SK-N-SH (cell line): ENCODE measurements around the gene S1PR2.

Source experiments
- CTCF ChIP-seq: fragments of 200-600 bp; sonication (generic); IDR thresholded peaks from 2 replicates; pipeline ENCODE4 v1.6.1; 2017; ENCODE audit warnings: antibody characterized with exemption, mild to moderate bottlenecking, moderate library complexity
- FOXM1 ChIP-seq: IDR thresholded peaks from 2 replicates; pipeline ENCODE4 v1.4.0; 2012; ENCODE audit warnings: low read depth, mild to moderate bottlenecking
- IRF3 ChIP-seq: fragments of 150-350 bp; IDR thresholded peaks from 2 replicates; pipeline ENCODE4 v1.6.1; 2016; ENCODE audit warnings: mild to moderate bottlenecking, low read depth, low read length
- MAX ChIP-seq: IDR thresholded peaks from 2 replicates; pipeline ENCODE4 v1.4.0; 2012; ENCODE audit warnings: low read depth
- NFIC ChIP-seq: IDR thresholded peaks from 2 replicates; pipeline ENCODE4 v1.4.0; 2012; ENCODE audit warnings: borderline replicate concordance
- POLR2AphosphoS5 ChIP-seq: IDR thresholded peaks from 2 replicates; pipeline ENCODE4 v1.6.1; 2012; ENCODE audit warnings: low read depth, low read length
- RAD21 ChIP-seq: IDR thresholded peaks from 2 replicates; pipeline ENCODE4 v1.6.1; 2012; ENCODE audit warnings: mild to moderate bottlenecking, low read length
- TEAD4 ChIP-seq: IDR thresholded peaks from 2 replicates; pipeline ENCODE4 v1.4.0; 2012; ENCODE audit warnings: mild to moderate bottlenecking, borderline replicate concordance; ENCODE audit not compliant: insufficient read depth

GRCh38 chr19:10278935-10279334 lies 47.8 kb upstream of the S1PR2 start:
- TF ChIP-seq CTCF (no peak), POLR2AphosphoS5 (no peak), TEAD4 (no peak), MAX (no peak), FOXM1 (no peak), IRF3 (no peak), NFIC (no peak), RAD21 (no peak)
